Measurements from ENCODE around the gene SCN4A.

The SCN4A gene

GRCh38 chr17:63955232-63955631, 17.5 kb downstream of the SCN4A start:
- no peak for DNase-seq (ENCODE audit: low read depth)

GRCh38 chr17:63954402-63955063, 18.2 kb downstream of the SCN4A start:
- no peak for DNase-seq (ENCODE audit: low read depth)

GRCh38 chr17:63950940-63951907, 21.5 kb downstream of the SCN4A start:
- DNase-seq (ENCODE audit: low read depth): no peak

- DNase-seq (ENCODE audit: low read depth): no peak
These were observed 23.0 kb downstream of the SCN4A start for GRCh38 chr17:63949576-63950250.

- DNase-seq (ENCODE audit: low read depth): no peak
These were observed 24.2 kb downstream of the SCN4A start for GRCh38 chr17:63948521-63948920.

GRCh38 chr17:63947711-63948330, 24.9 kb downstream of the SCN4A start:
- DNase-seq (ENCODE audit: low read depth): no peak

- DNase-seq (ENCODE audit: low read depth): no peak
These were observed 26.0 kb downstream of the SCN4A start for GRCh38 chr17:63946440-63947363.

- no peak for DNase-seq (ENCODE audit: low read depth)
These were observed 26.8 kb downstream of the SCN4A start for GRCh38 chr17:63945784-63946439.

- DNase-seq (ENCODE audit: low read depth): no peak
These were observed 27.8 kb downstream of the SCN4A start for GRCh38 chr17:63944736-63945499.

GRCh38 chr17:63943745-63944144, 29.0 kb downstream of the SCN4A start:
- DNase-seq (ENCODE audit: low read depth): no peak

- no peak for DNase-seq (ENCODE audit: low read depth)
These were observed 30.3 kb downstream of the SCN4A start for GRCh38 chr17:63942309-63942985.

GRCh38 chr17:63941751-63942150, 31.0 kb downstream of the SCN4A start:
- DNase-seq (ENCODE audit: low read depth): no peak

GRCh38 chr17:63941162-63941561, 31.6 kb downstream of the SCN4A start:
- no peak for DNase-seq (ENCODE audit: low read depth)

GRCh38 chr17:63940584-63940983, 32.1 kb downstream of the SCN4A start:
- no peak for DNase-seq (ENCODE audit: low read depth)

- no peak for DNase-seq (ENCODE audit: low read depth)
These were observed 32.8 kb downstream of the SCN4A start for GRCh38 chr17:63939884-63940283.

GRCh38 chr17:63939401-63939800, 33.3 kb downstream of the SCN4A start:
- no peak for DNase-seq (ENCODE audit: low read depth)

GRCh38 chr17:63937920-63938319, 34.8 kb downstream of the SCN4A start:
- no peak for DNase-seq (ENCODE audit: low read depth)

- no peak for DNase-seq (ENCODE audit: low read depth)
These were observed 35.4 kb downstream of the SCN4A start for GRCh38 chr17:63937319-63937718.

Measured in GM04504 (cell line).